Activated CD4-positive, alpha-beta T cell treated with anti-CD3 and anti-CD28 coated beads, Interleukin-2, amount 50 U/mL, for 1 hour (primary cell): Measurements from ENCODE around the gene JDP2.

ENCODE experiments used
- DNase-seq: peaks from one replicate; pipeline ENCODE4 v3.0.0-alpha.2; 2020

JDP2 gene

DNA sequence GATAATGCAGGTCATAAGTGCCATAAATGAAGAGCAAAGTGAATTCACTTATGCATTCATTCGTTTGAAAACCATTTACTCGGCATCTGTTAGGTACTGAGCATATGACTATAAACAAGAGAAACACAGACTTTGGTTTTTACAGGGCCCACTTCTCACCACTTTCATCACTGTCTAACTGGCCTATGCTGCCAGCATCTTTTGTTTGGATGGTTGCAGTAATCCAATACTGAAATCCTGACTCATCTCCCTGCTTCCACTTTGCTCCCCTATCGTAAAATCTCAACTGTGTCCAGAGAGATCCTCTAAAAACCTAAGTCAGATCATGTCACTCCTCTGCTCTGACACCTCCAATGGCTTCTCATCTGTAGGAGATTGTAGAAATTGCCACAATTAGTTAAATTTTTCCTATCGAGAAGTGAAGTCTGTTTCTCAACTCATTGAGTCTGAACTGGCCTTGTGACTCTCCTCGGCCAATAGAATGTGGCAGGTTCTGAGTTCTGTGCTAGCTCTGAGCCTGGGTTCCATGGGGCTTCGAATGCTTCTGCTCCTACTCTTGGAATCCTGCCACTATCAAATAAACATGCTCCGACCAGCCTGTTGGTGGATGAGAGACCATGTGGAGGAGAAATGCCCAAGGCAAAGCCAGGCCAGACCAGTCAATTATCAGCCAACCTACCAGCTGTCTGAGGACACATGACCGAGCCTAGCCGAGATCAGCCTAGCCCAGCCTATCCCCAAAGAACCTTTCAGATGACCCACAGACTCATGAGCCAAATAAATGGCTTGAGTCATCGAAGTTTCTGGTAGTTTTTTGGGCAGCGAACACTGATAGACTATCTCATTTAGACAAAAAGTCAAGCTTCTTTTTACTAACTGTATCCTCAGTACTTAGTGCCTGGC, 92.3 kb downstream of the JDP2 start:
- no peak for DNase-seq

DNA sequence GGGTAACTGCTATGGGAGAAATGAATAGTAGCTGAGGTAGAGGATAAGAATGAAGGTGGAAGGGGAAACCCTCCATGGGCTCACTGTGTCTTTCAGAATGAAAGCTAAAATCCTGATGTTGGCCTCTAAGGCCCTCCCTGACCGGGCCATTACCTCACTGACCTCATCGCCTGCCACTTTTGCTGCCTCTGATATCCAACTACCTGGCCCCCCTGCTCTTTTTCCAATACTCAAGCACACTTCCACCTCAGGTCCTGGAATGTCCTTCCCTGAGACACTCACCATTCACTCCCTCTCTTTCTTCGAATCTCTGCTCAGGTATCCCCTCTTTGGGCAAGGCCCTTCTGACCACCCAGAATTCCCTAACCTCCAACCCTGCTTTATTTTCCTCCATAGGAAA, 93.0 kb downstream of the JDP2 start:
- no peak for DNase-seq

DNA sequence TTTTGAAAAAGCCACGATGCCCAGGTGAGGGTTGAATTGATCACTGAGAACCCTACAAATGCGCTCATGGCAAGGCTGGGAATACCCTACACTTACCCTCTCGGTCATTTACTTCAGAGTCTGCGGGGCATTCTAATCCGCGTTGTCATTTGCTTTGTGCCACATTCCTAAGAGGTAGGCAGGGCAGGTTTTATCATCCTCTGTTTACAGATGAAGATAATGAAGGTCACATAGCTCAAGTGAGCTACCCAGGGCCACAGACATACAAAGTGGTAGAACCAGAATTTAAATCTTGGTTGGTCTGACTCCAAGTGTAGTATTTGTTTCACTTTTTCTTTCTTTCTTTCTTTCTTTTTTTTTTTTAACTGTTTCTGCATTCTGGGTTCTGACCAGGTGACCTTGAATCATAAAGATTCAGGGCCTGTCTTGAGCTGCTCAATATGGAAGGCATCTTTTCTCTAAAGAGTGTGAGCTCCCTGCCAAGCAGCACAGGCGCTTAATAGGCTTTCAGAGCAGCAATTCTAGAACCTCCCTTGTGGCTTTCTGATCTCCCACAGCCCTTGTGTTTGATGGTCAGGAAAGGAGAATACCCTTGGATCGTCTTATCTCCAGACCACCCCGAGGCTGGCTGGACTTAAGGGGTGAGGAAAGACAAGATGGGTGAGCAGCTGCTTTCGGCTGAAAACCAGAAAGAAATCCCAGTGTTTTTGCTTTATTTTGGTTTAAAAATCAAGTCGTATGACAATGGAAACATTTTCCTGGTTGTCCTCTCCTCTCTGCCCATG, 93.8 kb downstream of the JDP2 start:
- no peak for DNase-seq

- DNase-seq = peak; percentile 66
These were observed 94.6 kb downstream of the JDP2 start, which contains the start of gene BATF for GRCh38 chr14:75522224-75522982. Gene BATF (plus strand): TSS chr14:75522469. CDS start chr14:75522683, 214 bp downstream.

GRCh38 chr14:75522983-75523318, 95.1 kb downstream of the JDP2 start:
- no peak for DNase-seq
